Hepatocyte (in vitro differentiated cells): ENCODE results near the gene AUNIP. TPM values are rescaled to one million over a fixed set of nuclear protein-coding genes. Genes with fewer than 3 reads are reported as not detected.

ENCODE experiments used
- DNase-seq: peaks from one replicate; pipeline ENCODE4 v3.0.0-alpha.2; 2016; ENCODE audit warnings: low spot score
- H2AFZ ChIP-seq: fragments of 200-600 bp; sonication (generic); 2 replicates; pipeline ENCODE4 v1.6.0; 2016; ENCODE audit warnings: antibody characterized with exemption, mild to moderate bottlenecking
- H3K27ac ChIP-seq: fragments of 200-600 bp; sonication (generic); 2 replicates; pipeline ENCODE4 v1.5.1; 2016; ENCODE audit warnings: mild to moderate bottlenecking
- H3K27me3 ChIP-seq: fragments of 200-600 bp; sonication (generic); 2 replicates; pipeline ENCODE4 v1.6.1; 2016
- H3K36me3 ChIP-seq: fragments of 200-600 bp; sonication (generic); replicated peaks from 2 replicates; pipeline ENCODE4 v1.5.1; 2016; ENCODE audit warnings: low read depth; ENCODE audit not compliant: insufficient read depth
- H3K4me1 ChIP-seq: fragments of 200-600 bp; sonication (generic); 2 replicates; pipeline ENCODE4 v1.5.1; 2016; ENCODE audit warnings: mild to moderate bottlenecking, moderate library complexity; ENCODE audit not compliant: insufficient read depth
- H3K4me2 ChIP-seq: fragments of 200-600 bp; sonication (generic); 2 replicates; pipeline ENCODE4 v1.6.0; 2016
- H3K4me3 ChIP-seq: fragments of 200-600 bp; sonication (generic); 2 replicates; pipeline ENCODE4 v1.5.1; 2016; ENCODE audit warnings: mild to moderate bottlenecking
- H3K79me2 ChIP-seq: fragments of 200-600 bp; sonication (generic); 2 replicates; pipeline ENCODE4 v1.6.0; 2017; ENCODE audit warnings: mild to moderate bottlenecking
- H3K9me2 ChIP-seq: fragments of 200-600 bp; sonication (generic); replicated peaks from 2 replicates; pipeline ENCODE4 v1.6.0; 2017; ENCODE audit warnings: mild to moderate bottlenecking; ENCODE audit not compliant: insufficient read depth
- H3K9me3 ChIP-seq: fragments of 200-600 bp; sonication (generic); 2 replicates; pipeline ENCODE4 v1.5.1; 2016; ENCODE audit warnings: low read depth, mild to moderate bottlenecking
- H4K20me1 ChIP-seq: fragments of 200-600 bp; sonication (generic); 2 replicates; pipeline ENCODE4 v1.6.0; 2016; ENCODE audit warnings: mild to moderate bottlenecking; ENCODE audit not compliant: insufficient read depth, poor library complexity, severe bottlenecking
- CTCF ChIP-seq: fragments of 200-600 bp; sonication (generic); IDR thresholded peaks from 2 replicates; pipeline ENCODE4 v1.5.1; 2016; ENCODE audit warnings: antibody characterized with exemption, mild to moderate bottlenecking; ENCODE audit not compliant: poor library complexity
- EZH2 ChIP-seq: fragments of 200-600 bp; sonication (generic); IDR thresholded peaks from 2 replicates; pipeline ENCODE4 v1.6.1; 2016; ENCODE audit warnings: antibody characterized with exemption, mild to moderate bottlenecking, borderline replicate concordance
- EZH2phosphoT487 ChIP-seq: fragments of 200-600 bp; sonication (generic); IDR thresholded peaks from one replicate; pipeline ENCODE4 v1.6.1; 2018; ENCODE audit warnings: antibody characterized with exemption, mild to moderate bottlenecking, low read depth, moderate library complexity; ENCODE audit not compliant: unreplicated experiment, severe bottlenecking
- WGBS: methylation state at CpG from one replicate; pipeline ENCODE4 v1.1.6; 2016; ENCODE audit warnings: low lambda C conversion rate; ENCODE audit errors: missing lambda C conversion rate; 5-methylcytosine and 5-hydroxymethylcytosine counted together
- polyA plus RNA-seq: library from polyadenylated mRNA; unstranded; fragments of >200 nt; fragmentation: Nextera tagmentation; extraction: Ambion mirVana; gene quantifications from 2 replicates; pipeline ENCODE4 v1.2.1, GENCODE V29; 2016
- total RNA-seq: library from RNA; depleted of rRNA; stranded (reverse); fragments of >200 nt; gene quantifications from 2 replicates; pipeline ENCODE4 v1.2.3, GENCODE V29; 2014

The AUNIP gene
- total and polyA plus RNA-seq, 2 experiments from 2014 or later = 0.41 to 1.3 TPM

GRCh38 chr1:25806418-25806817 is 52.8 kb downstream of the AUNIP start:
- Histone ChIP-seq H3K4me3 (no peak overlapping the region), H3K9me3 (no peaks in the 10 kb centered on the region), H3K27ac (no peak overlapping the region), H3K79me2 (peaks cover 20% of the 10 kb centered on the region), H3K4me2 (no peak overlapping the region), H3K36me3 (no peaks in the 10 kb centered on the region), H3K4me1 (peaks cover 5% of the 10 kb centered on the region), H4K20me1 (no peaks in the 10 kb centered on the region), H3K27me3 (no peaks in the 10 kb centered on the region), H3K9me2 (no peaks in the 10 kb centered on the region), H2AFZ (no peak overlapping the region)
- TF ChIP-seq CTCF (no peak), EZH2phosphoT487 (no peak), EZH2 (no peak)
- WGBS = 91% methylated on average over 4 of the region's 4 CpGs
- no peak for DNase-seq

GRCh38 chr1:25805863-25806225 is 53.4 kb downstream of the AUNIP start:
- Histone ChIP-seq H3K4me2 (no peak overlapping the region), H3K27me3 (no peaks in the 10 kb centered on the region), H2AFZ (no peak overlapping the region), H4K20me1 (no peaks in the 10 kb centered on the region), H3K27ac (no peak overlapping the region), H3K4me3 (no peak overlapping the region), H3K4me1 (peaks cover 8% of the 10 kb centered on the region), H3K9me2 (no peaks in the 10 kb centered on the region), H3K79me2 (peaks cover 25% of the 10 kb centered on the region), H3K36me3 (no peaks in the 10 kb centered on the region), H3K9me3 (no peaks in the 10 kb centered on the region)
- no peak for DNase-seq
- TF ChIP-seq EZH2phosphoT487 = no peak
- TF ChIP-seq CTCF = no peak
- no peak for TF ChIP-seq EZH2
- WGBS = 85% methylated on average over 2 of the region's 3 CpGs

GRCh38 chr1:25804964-25805862 is 54.0 kb downstream of the AUNIP start:
- DNase-seq = no peak
- no peak overlapping the region for H3K4me2 ChIP-seq
- peaks cover 12% of the 10 kb centered on the region for H3K4me1 ChIP-seq
- TF ChIP-seq EZH2 (no peak), EZH2phosphoT487 (no peak), CTCF (no peak)
- peaks cover 30% of the 10 kb centered on the region for H3K79me2 ChIP-seq
- no peaks in the 10 kb centered on the region for H3K9me3 ChIP-seq
- no peak overlapping the region for H2AFZ ChIP-seq
- no peaks in the 10 kb centered on the region for H3K27me3 ChIP-seq
- 93% methylated on average over 15 of the region's 15 CpGs for WGBS
- no peak overlapping the region for H3K4me3 ChIP-seq
- H3K36me3 ChIP-seq = no peaks in the 10 kb centered on the region
- H3K9me2 ChIP-seq = no peaks in the 10 kb centered on the region
- H4K20me1 ChIP-seq = no peaks in the 10 kb centered on the region
- H3K27ac ChIP-seq = no peak overlapping the region
